ENCODE results near the gene PRSS22.

- TF ChIP-seq CTCF (IDR thresholded peaks at IDR 0.05) (no peak), POLR2AphosphoS5 (IDR thresholded peaks at IDR 0.05) (no peak), POLR2A (IDR thresholded peaks at IDR 0.05) (no peak)
These were observed 35.8 kb downstream of the PRSS22 start for GRCh38 chr16:2822158-2822495.
